Neural cell (in vitro differentiated cells): Measurements from ENCODE around the gene SERINC2. TPM values are rescaled to one million over a fixed set of nuclear protein-coding genes. Genes with fewer than 3 reads are reported as not detected.

ENCODE experiments used
- H2AFZ ChIP-seq: fragments of 200-600, 300-800 bp; sonication (generic), shearing (Covaris generic); 2 replicates; pipeline ENCODE4 v1.6.0; 2014; ENCODE audit warnings: low read depth, mild to moderate bottlenecking, antibody characterized with exemption, low read length, moderate library complexity
- H3F3A ChIP-seq: fragments of 200-600 bp; shearing (Covaris generic); 2 replicates; pipeline ENCODE4 v1.6.1; 2016; ENCODE audit warnings: mild to moderate bottlenecking, moderate library complexity, mixed read lengths, antibody characterized with exemption, low read length; ENCODE audit not compliant: insufficient read depth, poor library complexity, severe bottlenecking
- H3K27ac ChIP-seq: fragments of 200-600, 300-800 bp; sonication (generic), shearing (Covaris generic); 2 replicates; pipeline ENCODE4 v1.5.1; 2014; ENCODE audit warnings: mild to moderate bottlenecking, low read length, moderate library complexity
- H3K27me3 ChIP-seq: fragments of 300-800, 200-600 bp; sonication (generic), shearing (Covaris generic); 2 replicates; pipeline ENCODE4 v1.6.0; 2014; ENCODE audit warnings: mild to moderate bottlenecking, low read depth, low read length, moderate library complexity; ENCODE audit not compliant: insufficient read depth
- H3K36me3 ChIP-seq: fragments of 300-800, 200-600 bp; sonication (generic), shearing (Covaris generic); 2 replicates; pipeline ENCODE4 v1.5.1; 2014; ENCODE audit warnings: mild to moderate bottlenecking, antibody characterized with exemption, low read length, moderate library complexity; ENCODE audit not compliant: insufficient read depth
- H3K4me2 ChIP-seq: fragments of 300-800, 200-600 bp; sonication (generic), shearing (Covaris generic); 2 replicates; pipeline ENCODE4 v1.6.0; 2014; ENCODE audit warnings: mild to moderate bottlenecking, low read length
- H3K4me3 ChIP-seq: fragments of 300-800, 200-600 bp; sonication (generic), shearing (Covaris generic); 2 replicates; pipeline ENCODE4 v1.5.1; 2014; ENCODE audit warnings: mild to moderate bottlenecking, low read length, moderate library complexity
- H3K79me2 ChIP-seq: fragments of 200-600 bp; shearing (Covaris generic); replicated peaks from 2 replicates; pipeline ENCODE4 v1.6.0; 2014; ENCODE audit warnings: mild to moderate bottlenecking, low read length, moderate library complexity; ENCODE audit not compliant: insufficient read depth
- H3K9ac ChIP-seq: fragments of 300-800, 200-600 bp; sonication (generic), shearing (Covaris generic); 2 replicates; pipeline ENCODE4 v1.6.1; 2016; ENCODE audit warnings: mild to moderate bottlenecking, low read length, mixed read lengths
- H3K9me2 ChIP-seq: fragments of 200-600 bp; shearing (Covaris generic); 2 replicates; pipeline ENCODE4 v1.6.1; 2016; ENCODE audit warnings: mild to moderate bottlenecking, low read length, mixed read lengths; ENCODE audit not compliant: insufficient read depth
- H3K9me3 ChIP-seq: fragments of 200-600, 300-800 bp; sonication (generic), shearing (Covaris generic); 2 replicates; pipeline ENCODE4 v1.6.1; 2016; ENCODE audit warnings: mild to moderate bottlenecking, mixed run types, low read length, moderate library complexity, mixed read lengths
- H4K20me1 ChIP-seq: fragments of 200-600 bp; shearing (Covaris generic); 2 replicates; pipeline ENCODE4 v1.6.1; 2016; ENCODE audit warnings: mild to moderate bottlenecking, mixed run types; ENCODE audit not compliant: insufficient read depth
- CTCF ChIP-seq: fragments of 450-650 bp; IDR thresholded peaks from 2 replicates; pipeline ENCODE4 v1.5.1; 2014; ENCODE audit warnings: antibody characterized with exemption, mild to moderate bottlenecking, moderate library complexity; ENCODE audit not compliant: poor library complexity, severe bottlenecking
- EP300 ChIP-seq: fragments of 450-650 bp; conservative IDR thresholded peaks from 2 replicates; pipeline ENCODE4 v1.6.1; 2014; ENCODE audit warnings: antibody characterized with exemption, mild to moderate bottlenecking, moderate library complexity; ENCODE audit not compliant: poor library complexity, severe bottlenecking
- EZH2 ChIP-seq: fragments of 200-600, 300-800 bp; shearing (Covaris generic), sonication (generic); IDR thresholded peaks from 2 replicates; pipeline ENCODE4 v1.6.1; 2014; ENCODE audit warnings: antibody characterized with exemption, low read length, borderline replicate concordance, mild to moderate bottlenecking; ENCODE audit not compliant: insufficient read depth, poor library complexity, severe bottlenecking
- MXI1 ChIP-seq: fragments of 450-650 bp; conservative IDR thresholded peaks from 2 replicates; pipeline ENCODE4 v1.6.1; 2014; ENCODE audit warnings: antibody characterized with exemption, mild to moderate bottlenecking; ENCODE audit not compliant: poor library complexity, severe bottlenecking
- POLR2AphosphoS5 ChIP-seq: IDR thresholded peaks from 2 replicates; pipeline ENCODE4 v1.6.1; 2012
- RAD21 ChIP-seq: fragments of 450-650 bp; conservative IDR thresholded peaks from 2 replicates; pipeline ENCODE4 v1.6.1; 2014; ENCODE audit warnings: antibody characterized with exemption, mild to moderate bottlenecking, moderate library complexity
- SMC3 ChIP-seq: fragments of 450-650 bp; conservative IDR thresholded peaks from 2 replicates; pipeline ENCODE4 v1.6.1; 2014; ENCODE audit warnings: antibody characterized with exemption, mild to moderate bottlenecking, moderate library complexity; ENCODE audit not compliant: poor library complexity
- TAF1 ChIP-seq: IDR thresholded peaks from 2 replicates; pipeline ENCODE4 v1.6.1; 2012; ENCODE audit warnings: low read depth
- polyA plus RNA-seq: library from polyadenylated mRNA; depleted of rRNA; stranded (reverse); fragments of >200 nt; gene quantifications from 2 replicates; pipeline ENCODE4 v1.2.3, GENCODE V29; 2014
- TF ChIP-seq, protein P1 (sequence below): IDR thresholded peaks from 2 replicates; pipeline ENCODE4 v1.6.1; 2012; ENCODE audit warnings: borderline replicate concordance

The SERINC2 gene
- polyA plus RNA-seq, 1 donor from 2014 or later, result 8.6 TPM

- TF ChIP-seq POLR2AphosphoS5 (no peak), RAD21 (no peak), EZH2 (no peak), MXI1 (no peak), TAF1 (no peak), EP300 (no peak), CTCF (no peak), SMC3 (no peak)
- TF ChIP-seq, protein P1, sequence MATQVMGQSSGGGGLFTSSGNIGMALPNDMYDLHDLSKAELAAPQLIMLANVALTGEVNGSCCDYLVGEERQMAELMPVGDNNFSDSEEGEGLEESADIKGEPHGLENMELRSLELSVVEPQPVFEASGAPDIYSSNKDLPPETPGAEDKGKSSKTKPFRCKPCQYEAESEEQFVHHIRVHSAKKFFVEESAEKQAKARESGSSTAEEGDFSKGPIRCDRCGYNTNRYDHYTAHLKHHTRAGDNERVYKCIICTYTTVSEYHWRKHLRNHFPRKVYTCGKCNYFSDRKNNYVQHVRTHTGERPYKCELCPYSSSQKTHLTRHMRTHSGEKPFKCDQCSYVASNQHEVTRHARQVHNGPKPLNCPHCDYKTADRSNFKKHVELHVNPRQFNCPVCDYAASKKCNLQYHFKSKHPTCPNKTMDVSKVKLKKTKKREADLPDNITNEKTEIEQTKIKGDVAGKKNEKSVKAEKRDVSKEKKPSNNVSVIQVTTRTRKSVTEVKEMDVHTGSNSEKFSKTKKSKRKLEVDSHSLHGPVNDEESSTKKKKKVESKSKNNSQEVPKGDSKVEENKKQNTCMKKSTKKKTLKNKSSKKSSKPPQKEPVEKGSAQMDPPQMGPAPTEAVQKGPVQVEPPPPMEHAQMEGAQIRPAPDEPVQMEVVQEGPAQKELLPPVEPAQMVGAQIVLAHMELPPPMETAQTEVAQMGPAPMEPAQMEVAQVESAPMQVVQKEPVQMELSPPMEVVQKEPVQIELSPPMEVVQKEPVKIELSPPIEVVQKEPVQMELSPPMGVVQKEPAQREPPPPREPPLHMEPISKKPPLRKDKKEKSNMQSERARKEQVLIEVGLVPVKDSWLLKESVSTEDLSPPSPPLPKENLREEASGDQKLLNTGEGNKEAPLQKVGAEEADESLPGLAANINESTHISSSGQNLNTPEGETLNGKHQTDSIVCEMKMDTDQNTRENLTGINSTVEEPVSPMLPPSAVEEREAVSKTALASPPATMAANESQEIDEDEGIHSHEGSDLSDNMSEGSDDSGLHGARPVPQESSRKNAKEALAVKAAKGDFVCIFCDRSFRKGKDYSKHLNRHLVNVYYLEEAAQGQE, result no peak
These were observed 23.4 kb upstream of the SERINC2 start for GRCh38 chr1:31389616-31390015.

GRCh38 chr1:31390071-31390470 is 22.9 kb upstream of the SERINC2 start:
- H3K9me2 ChIP-seq, result no peaks in the 10 kb centered on the region
- no peaks in the 10 kb centered on the region for H3K36me3 ChIP-seq
- no peak overlapping the region for H3K4me2 ChIP-seq
- H3K9me3 ChIP-seq, result no peaks in the 10 kb centered on the region
- no peak overlapping the region for H2AFZ ChIP-seq
- H3K79me2 ChIP-seq, result no peaks in the 10 kb centered on the region
- no peak overlapping the region for H3K27ac ChIP-seq
- H3F3A ChIP-seq, result no peaks in the 10 kb centered on the region
- TF ChIP-seq RAD21 (no peak), SMC3 (no peak), EZH2 (no peak), POLR2AphosphoS5 (no peak), EP300 (no peak), MXI1 (no peak), CTCF (no peak), TAF1 (no peak)
- TF ChIP-seq, protein P1, result no peak
- H3K9ac ChIP-seq, result no peak overlapping the region
- H3K4me3 ChIP-seq, result no peak overlapping the region
- no peaks in the 10 kb centered on the region for H3K27me3 ChIP-seq
- no peaks in the 10 kb centered on the region for H4K20me1 ChIP-seq

More at GRCh38 chr1:31389616-31390015, 23.4 kb upstream of the SERINC2 start:
- no peak overlapping the region for H3K9ac ChIP-seq
- H3K9me2 ChIP-seq, result no peaks in the 10 kb centered on the region
- H3K36me3 ChIP-seq, result no peaks in the 10 kb centered on the region
- no peaks in the 10 kb centered on the region for H3F3A ChIP-seq
- no peaks in the 10 kb centered on the region for H4K20me1 ChIP-seq
- no peak overlapping the region for H3K27ac ChIP-seq
- H3K4me3 ChIP-seq, result no peak overlapping the region
- no peak overlapping the region for H3K4me2 ChIP-seq
- no peak overlapping the region for H2AFZ ChIP-seq
- H3K27me3 ChIP-seq, result no peaks in the 10 kb centered on the region
- H3K79me2 ChIP-seq, result no peaks in the 10 kb centered on the region
- no peaks in the 10 kb centered on the region for H3K9me3 ChIP-seq
